WTC11 (cell line): Measurements from ENCODE around the gene PDZD2. TPM values are rescaled to one million over a fixed set of nuclear protein-coding genes. Genes with fewer than 3 reads are reported as not detected.

Source experiments
- ATAC-seq: fragments of 200-7000 bp; cut with Tn5 transposase; 2 replicates; pipeline ENCODE4 v1.10.0; 2021; ENCODE audit warnings: mild to moderate bottlenecking, moderate library complexity
- CTCF ChIA-PET: fragments of 300-600 bp; sonication (Branson Sonifier 250); formaldehyde crosslinking; loops from one replicate; lab custom pipeline; 2021; ENCODE audit warnings: antibody characterized with exemption; lab: Charles Lee
- POLR2A ChIA-PET: fragments of 350-600 bp; sonication (Branson Sonifier 250); formaldehyde crosslinking; loops from one replicate; lab custom pipeline; 2021; ENCODE audit warnings: antibody characterized with exemption; lab: Charles Lee
- DNase-seq: peaks from one replicate; pipeline ENCODE4 v3.0.0; 2021; ENCODE audit warnings: low spot score
- H3K27ac Mint-ChIP-seq: 2 replicates; pipeline ENCODE4 v1.8.0; 2021; ENCODE audit warnings: mixed read lengths
- H3K27me3 Mint-ChIP-seq: 2 replicates; pipeline ENCODE4 v1.8.0; 2021; ENCODE audit warnings: low read depth, mild to moderate bottlenecking, moderate library complexity, mixed read lengths
- H3K36me3 Mint-ChIP-seq: 2 replicates; pipeline ENCODE4 v1.8.0; 2021; ENCODE audit warnings: mixed read lengths
- H3K4me1 Mint-ChIP-seq: 2 replicates; pipeline ENCODE4 v1.8.0; 2022; ENCODE audit warnings: mixed read lengths
- H3K4me3 Mint-ChIP-seq: 2 replicates; pipeline ENCODE4 v1.8.0; 2021; ENCODE audit warnings: mild to moderate bottlenecking, moderate library complexity, mixed read lengths
- H3K9me3 Mint-ChIP-seq: 2 replicates; pipeline ENCODE4 v1.8.0; 2021; ENCODE audit warnings: mixed read lengths
- ELF4 ChIP-seq: sonication (generic); formaldehyde crosslinking; IDR thresholded peaks from 2 replicates; pipeline ENCODE4 v1.8.1; 2022; ENCODE audit warnings: low read depth, mild to moderate bottlenecking, moderate library complexity, missing genetic modification reagents
- FOXJ3 ChIP-seq: sonication (generic); formaldehyde crosslinking; IDR thresholded peaks from 2 replicates; pipeline ENCODE4 v1.9.0; 2021; ENCODE audit warnings: missing genetic modification reagents, mild to moderate bottlenecking, borderline replicate concordance
- GTF2I ChIP-seq: fragments of 250-450 bp; sonication (Bioruptor Pico); conservative IDR thresholded peaks from 2 replicates; pipeline ENCODE4 v1.4.0; 2021; ENCODE audit warnings: mild to moderate bottlenecking
- JAZF1 ChIP-seq: fragments of 250-450 bp; sonication (Bioruptor Pico); IDR thresholded peaks from 2 replicates; pipeline ENCODE4 v1.9.0; 2021; ENCODE audit warnings: moderate library complexity, mild to moderate bottlenecking, inconsistent platforms
- NR3C1 ChIP-seq: sonication (generic); formaldehyde crosslinking; conservative IDR thresholded peaks from 2 replicates; pipeline ENCODE4 v1.8.1; 2023; ENCODE audit warnings: low read depth, mild to moderate bottlenecking, missing genetic modification reagents
- PRRX2 ChIP-seq: fragments of 250-450 bp; sonication (Bioruptor Pico); IDR thresholded peaks from 2 replicates; pipeline ENCODE4 v1.8.0; 2021; ENCODE audit warnings: mild to moderate bottlenecking
- ZNF219 ChIP-seq: sonication (generic); formaldehyde crosslinking; IDR thresholded peaks from 2 replicates; pipeline ENCODE4 v1.8.0; 2023; ENCODE audit warnings: missing genetic modification reagents, mild to moderate bottlenecking, borderline replicate concordance
- ZNF232 ChIP-seq: sonication (generic); formaldehyde crosslinking; IDR thresholded peaks from 2 replicates; pipeline ENCODE4 v1.8.0; 2022; ENCODE audit warnings: mild to moderate bottlenecking, missing genetic modification reagents
- total RNA-seq: library from RNA; stranded (reverse); gene quantifications from 3 replicates; pipeline ENCODE4 v1.2.3, GENCODE V29; 2021
- TF ChIP-seq, protein P1 (sequence below): sonication (generic); formaldehyde crosslinking; IDR thresholded peaks from 2 replicates; pipeline ENCODE4 v1.8.1; 2023; ENCODE audit warnings: mild to moderate bottlenecking, missing genetic modification reagents, borderline replicate concordance
- TF ChIP-seq, protein P2 (sequence below): sonication (generic); formaldehyde crosslinking; IDR thresholded peaks from 2 replicates; pipeline ENCODE4 v1.8.1; 2022; ENCODE audit warnings: low read depth, mild to moderate bottlenecking, moderate library complexity, missing genetic modification reagents, borderline replicate concordance
- TF ChIP-seq, protein P3 (sequence below): sonication (generic); formaldehyde crosslinking; IDR thresholded peaks from 2 replicates; pipeline ENCODE4 v1.8.1; 2022; ENCODE audit warnings: low read depth, missing genetic modification reagents, borderline replicate concordance
- TF ChIP-seq, protein P4 (sequence below): sonication (generic); formaldehyde crosslinking; IDR thresholded peaks from 2 replicates; pipeline ENCODE4 v1.8.1; 2023; ENCODE audit warnings: mild to moderate bottlenecking, missing genetic modification reagents, moderate library complexity
- TF ChIP-seq, protein P5 (sequence below): fragments of 200-600 bp; IDR thresholded peaks from 2 replicates; pipeline ENCODE4 v1.8.0; 2022; ENCODE audit warnings: antibody characterized with exemption
- TF ChIP-seq, protein P6 (sequence below): sonication (generic); formaldehyde crosslinking; IDR thresholded peaks from 2 replicates; pipeline ENCODE4 v1.8.0; 2022; ENCODE audit warnings: mild to moderate bottlenecking, missing genetic modification reagents
- TF ChIP-seq, protein P7 (sequence below): sonication (generic); formaldehyde crosslinking; IDR thresholded peaks from 2 replicates; pipeline ENCODE4 v1.8.0; 2023; ENCODE audit warnings: missing genetic modification reagents

Gene PDZD2
- total RNA-seq, 1 experiment from 2014 or later = 11.4 TPM

DNA sequence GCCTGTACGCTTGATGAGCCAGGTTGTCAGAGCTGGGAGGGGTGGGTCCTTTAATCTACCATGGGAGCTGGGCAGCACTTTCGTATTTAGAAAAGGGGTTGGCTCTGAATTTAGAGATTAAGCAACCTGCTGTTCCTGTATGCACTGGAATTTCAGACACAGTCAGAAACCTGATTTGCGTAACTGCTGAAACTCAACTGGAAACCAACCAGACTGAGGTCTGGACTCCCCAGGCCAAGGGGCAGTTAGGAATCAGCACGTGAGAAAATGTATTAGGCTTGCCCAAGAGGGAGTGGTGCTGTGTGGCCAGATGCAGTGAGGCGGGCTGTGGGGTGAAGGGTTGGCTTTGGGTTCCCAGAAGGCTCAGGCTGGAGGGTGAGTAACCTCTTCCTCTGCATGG is 300.2 kb downstream of the PDZD2 start (continued):
- TF ChIP-seq, protein P1, sequence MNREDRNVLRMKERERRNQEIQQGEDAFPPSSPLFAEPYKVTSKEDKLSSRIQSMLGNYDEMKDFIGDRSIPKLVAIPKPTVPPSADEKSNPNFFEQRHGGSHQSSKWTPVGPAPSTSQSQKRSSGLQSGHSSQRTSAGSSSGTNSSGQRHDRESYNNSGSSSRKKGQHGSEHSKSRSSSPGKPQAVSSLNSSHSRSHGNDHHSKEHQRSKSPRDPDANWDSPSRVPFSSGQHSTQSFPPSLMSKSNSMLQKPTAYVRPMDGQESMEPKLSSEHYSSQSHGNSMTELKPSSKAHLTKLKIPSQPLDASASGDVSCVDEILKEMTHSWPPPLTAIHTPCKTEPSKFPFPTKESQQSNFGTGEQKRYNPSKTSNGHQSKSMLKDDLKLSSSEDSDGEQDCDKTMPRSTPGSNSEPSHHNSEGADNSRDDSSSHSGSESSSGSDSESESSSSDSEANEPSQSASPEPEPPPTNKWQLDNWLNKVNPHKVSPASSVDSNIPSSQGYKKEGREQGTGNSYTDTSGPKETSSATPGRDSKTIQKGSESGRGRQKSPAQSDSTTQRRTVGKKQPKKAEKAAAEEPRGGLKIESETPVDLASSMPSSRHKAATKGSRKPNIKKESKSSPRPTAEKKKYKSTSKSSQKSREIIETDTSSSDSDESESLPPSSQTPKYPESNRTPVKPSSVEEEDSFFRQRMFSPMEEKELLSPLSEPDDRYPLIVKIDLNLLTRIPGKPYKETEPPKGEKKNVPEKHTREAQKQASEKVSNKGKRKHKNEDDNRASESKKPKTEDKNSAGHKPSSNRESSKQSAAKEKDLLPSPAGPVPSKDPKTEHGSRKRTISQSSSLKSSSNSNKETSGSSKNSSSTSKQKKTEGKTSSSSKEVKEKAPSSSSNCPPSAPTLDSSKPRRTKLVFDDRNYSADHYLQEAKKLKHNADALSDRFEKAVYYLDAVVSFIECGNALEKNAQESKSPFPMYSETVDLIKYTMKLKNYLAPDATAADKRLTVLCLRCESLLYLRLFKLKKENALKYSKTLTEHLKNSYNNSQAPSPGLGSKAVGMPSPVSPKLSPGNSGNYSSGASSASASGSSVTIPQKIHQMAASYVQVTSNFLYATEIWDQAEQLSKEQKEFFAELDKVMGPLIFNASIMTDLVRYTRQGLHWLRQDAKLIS (CRISPR knock-in tag) = no peak
- TF ChIP-seq, all 79 proteins: peak for 0

DNA sequence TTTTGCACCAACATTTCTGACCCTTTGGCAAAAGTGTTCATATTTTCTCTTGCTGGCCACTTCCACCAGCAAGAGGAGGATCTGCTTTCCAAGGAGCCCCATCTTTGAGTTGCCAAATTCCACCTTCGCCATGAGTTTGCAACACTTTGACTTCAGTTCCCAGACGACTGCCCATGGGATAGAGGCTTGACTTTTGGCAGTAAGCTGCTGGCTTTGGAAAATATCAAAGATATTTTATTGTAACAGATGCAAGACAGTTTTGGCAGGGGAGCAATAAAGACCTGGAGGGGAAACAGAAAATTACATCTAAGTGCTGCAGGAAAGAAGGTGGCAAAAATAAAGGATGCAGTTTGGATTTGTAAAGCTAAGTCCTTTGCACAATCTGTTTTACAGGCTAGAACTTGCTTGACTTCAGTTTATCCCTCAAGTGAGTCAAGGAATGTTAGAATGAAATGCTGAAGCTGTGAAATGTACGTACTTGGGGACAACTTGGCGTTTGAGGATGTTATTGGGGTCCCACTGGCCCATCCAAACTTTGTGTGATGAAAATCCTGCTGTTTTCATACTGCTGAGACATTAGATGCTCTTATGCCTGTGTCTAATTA is 302.3 kb downstream of the PDZD2 start:
- CTCF ChIA-PET = no interaction called here
- H3K4me3 Mint-ChIP-seq = no peak overlapping the region
- H3K9me3 Mint-ChIP-seq = peaks cover 14% of the 10 kb centered on the region
- POLR2A ChIA-PET = no interaction called here
- DNase-seq (no peak), ATAC-seq (no peak)
- no peaks in the 10 kb centered on the region; the same call in 1 of the 2 replicates for H3K36me3 Mint-ChIP-seq
- no peak overlapping the region for H3K27ac Mint-ChIP-seq
- H3K27me3 Mint-ChIP-seq = no peaks in the 10 kb centered on the region
- no peak for TF ChIP-seq PRRX2
- TF ChIP-seq FOXJ3 (CRISPR knock-in tag) = no peak
- no peak for TF ChIP-seq ELF4 (CRISPR knock-in tag)
- no peak for TF ChIP-seq NR3C1 (CRISPR knock-in tag)
- TF ChIP-seq, protein P2, sequence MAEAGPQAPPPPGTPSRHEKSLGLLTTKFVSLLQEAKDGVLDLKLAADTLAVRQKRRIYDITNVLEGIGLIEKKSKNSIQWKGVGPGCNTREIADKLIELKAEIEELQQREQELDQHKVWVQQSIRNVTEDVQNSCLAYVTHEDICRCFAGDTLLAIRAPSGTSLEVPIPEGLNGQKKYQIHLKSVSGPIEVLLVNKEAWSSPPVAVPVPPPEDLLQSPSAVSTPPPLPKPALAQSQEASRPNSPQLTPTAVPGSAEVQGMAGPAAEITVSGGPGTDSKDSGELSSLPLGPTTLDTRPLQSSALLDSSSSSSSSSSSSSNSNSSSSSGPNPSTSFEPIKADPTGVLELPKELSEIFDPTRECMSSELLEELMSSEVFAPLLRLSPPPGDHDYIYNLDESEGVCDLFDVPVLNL (CRISPR knock-in tag) = no peak
- TF ChIP-seq, protein P3, sequence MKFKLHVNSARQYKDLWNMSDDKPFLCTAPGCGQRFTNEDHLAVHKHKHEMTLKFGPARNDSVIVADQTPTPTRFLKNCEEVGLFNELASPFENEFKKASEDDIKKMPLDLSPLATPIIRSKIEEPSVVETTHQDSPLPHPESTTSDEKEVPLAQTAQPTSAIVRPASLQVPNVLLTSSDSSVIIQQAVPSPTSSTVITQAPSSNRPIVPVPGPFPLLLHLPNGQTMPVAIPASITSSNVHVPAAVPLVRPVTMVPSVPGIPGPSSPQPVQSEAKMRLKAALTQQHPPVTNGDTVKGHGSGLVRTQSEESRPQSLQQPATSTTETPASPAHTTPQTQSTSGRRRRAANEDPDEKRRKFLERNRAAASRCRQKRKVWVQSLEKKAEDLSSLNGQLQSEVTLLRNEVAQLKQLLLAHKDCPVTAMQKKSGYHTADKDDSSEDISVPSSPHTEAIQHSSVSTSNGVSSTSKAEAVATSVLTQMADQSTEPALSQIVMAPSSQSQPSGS (CRISPR knock-in tag) = no peak
- TF ChIP-seq, protein P4, sequence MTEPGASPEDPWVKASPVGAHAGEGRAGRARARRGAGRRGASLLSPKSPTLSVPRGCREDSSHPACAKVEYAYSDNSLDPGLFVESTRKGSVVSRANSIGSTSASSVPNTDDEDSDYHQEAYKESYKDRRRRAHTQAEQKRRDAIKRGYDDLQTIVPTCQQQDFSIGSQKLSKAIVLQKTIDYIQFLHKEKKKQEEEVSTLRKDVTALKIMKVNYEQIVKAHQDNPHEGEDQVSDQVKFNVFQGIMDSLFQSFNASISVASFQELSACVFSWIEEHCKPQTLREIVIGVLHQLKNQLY (CRISPR knock-in tag) = no peak
- no peak for TF ChIP-seq ZNF232 (CRISPR knock-in tag)
- no peaks in the 10 kb centered on the region for H3K4me1 Mint-ChIP-seq

DNA sequence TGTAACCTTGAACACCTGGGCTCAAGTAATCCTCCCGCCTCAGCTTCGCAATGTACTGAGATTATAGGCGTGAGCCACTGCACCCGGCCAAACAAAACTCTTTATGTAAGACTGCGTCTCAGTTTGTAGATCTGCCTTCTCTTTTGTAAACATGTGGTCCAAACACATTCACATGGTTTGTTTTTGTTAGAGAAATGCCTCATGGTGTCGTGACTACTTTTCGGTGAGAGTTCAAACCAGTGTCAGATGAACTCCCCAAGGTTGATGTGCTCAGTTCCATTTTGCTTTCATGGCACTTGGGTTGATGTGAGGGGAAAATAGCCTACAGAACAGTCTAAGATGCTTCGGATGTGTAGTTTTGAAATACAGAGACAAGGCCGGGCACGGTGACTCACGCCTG is 303.6 kb downstream of the PDZD2 start:
- no peaks in the 10 kb centered on the region; the same call in 1 of the 2 replicates for H3K4me1 Mint-ChIP-seq
- TF ChIP-seq ZNF219 (CRISPR knock-in tag) (no peak), JAZF1 (CRISPR knock-in tag) (no peak), GTF2I (CRISPR knock-in tag) (no peak)
- TF ChIP-seq, protein P5, sequence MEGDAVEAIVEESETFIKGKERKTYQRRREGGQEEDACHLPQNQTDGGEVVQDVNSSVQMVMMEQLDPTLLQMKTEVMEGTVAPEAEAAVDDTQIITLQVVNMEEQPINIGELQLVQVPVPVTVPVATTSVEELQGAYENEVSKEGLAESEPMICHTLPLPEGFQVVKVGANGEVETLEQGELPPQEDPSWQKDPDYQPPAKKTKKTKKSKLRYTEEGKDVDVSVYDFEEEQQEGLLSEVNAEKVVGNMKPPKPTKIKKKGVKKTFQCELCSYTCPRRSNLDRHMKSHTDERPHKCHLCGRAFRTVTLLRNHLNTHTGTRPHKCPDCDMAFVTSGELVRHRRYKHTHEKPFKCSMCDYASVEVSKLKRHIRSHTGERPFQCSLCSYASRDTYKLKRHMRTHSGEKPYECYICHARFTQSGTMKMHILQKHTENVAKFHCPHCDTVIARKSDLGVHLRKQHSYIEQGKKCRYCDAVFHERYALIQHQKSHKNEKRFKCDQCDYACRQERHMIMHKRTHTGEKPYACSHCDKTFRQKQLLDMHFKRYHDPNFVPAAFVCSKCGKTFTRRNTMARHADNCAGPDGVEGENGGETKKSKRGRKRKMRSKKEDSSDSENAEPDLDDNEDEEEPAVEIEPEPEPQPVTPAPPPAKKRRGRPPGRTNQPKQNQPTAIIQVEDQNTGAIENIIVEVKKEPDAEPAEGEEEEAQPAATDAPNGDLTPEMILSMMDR = no peak
- TF ChIP-seq, protein P4 (CRISPR knock-in tag) = no peak
- TF ChIP-seq, protein P6, sequence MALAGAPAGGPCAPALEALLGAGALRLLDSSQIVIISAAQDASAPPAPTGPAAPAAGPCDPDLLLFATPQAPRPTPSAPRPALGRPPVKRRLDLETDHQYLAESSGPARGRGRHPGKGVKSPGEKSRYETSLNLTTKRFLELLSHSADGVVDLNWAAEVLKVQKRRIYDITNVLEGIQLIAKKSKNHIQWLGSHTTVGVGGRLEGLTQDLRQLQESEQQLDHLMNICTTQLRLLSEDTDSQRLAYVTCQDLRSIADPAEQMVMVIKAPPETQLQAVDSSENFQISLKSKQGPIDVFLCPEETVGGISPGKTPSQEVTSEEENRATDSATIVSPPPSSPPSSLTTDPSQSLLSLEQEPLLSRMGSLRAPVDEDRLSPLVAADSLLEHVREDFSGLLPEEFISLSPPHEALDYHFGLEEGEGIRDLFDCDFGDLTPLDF (CRISPR knock-in tag) = no peak
- TF ChIP-seq, protein P7, sequence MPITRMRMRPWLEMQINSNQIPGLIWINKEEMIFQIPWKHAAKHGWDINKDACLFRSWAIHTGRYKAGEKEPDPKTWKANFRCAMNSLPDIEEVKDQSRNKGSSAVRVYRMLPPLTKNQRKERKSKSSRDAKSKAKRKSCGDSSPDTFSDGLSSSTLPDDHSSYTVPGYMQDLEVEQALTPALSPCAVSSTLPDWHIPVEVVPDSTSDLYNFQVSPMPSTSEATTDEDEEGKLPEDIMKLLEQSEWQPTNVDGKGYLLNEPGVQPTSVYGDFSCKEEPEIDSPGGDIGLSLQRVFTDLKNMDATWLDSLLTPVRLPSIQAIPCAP = no peak

More for the DNA sequence above, 303.6 kb downstream of the PDZD2 start:
- POLR2A ChIA-PET = interaction anchor here (0.7 kb wide), 1 partner anchor 43 kb away, joined by 4 read pairs; no protein-coding TSS in a partner anchor
- CTCF ChIA-PET = no interaction called here
- Mint-ChIP-seq H3K4me3 (no peak overlapping the region), H3K36me3 (no peaks in the 10 kb centered on the region; the same call in 1 of the 2 replicates), H3K27me3 (no peaks in the 10 kb centered on the region), H3K27ac (no peak overlapping the region), H3K9me3 (peaks cover 14% of the 10 kb centered on the region)
- ATAC-seq = no peak
- no peak for DNase-seq
